Smooth muscle cell (in vitro differentiated cells): ENCODE measurements around the gene SLC7A10. TPM values are rescaled to one million over a fixed set of nuclear protein-coding genes. Genes with fewer than 3 reads are reported as not detected.
A peak's percentile ranks its signal among the peaks of the same experiment; 100 is the strongest.

Experiments used
- DNase-seq: peaks from one replicate; lab custom pipeline; 2025; ENCODE audit not compliant: unreplicated experiment; lab: John Stamatoyannopoulos, UW
- H2AFZ ChIP-seq: fragments of 200-600 bp; sonication (generic); 2 replicates; pipeline ENCODE4 v1.6.0; 2016; ENCODE audit warnings: antibody characterized with exemption, low read depth, mild to moderate bottlenecking
- H3F3A ChIP-seq: fragments of 200-600 bp; sonication (generic); 2 replicates; pipeline ENCODE4 v1.6.0; 2017; ENCODE audit warnings: antibody characterized with exemption, low read depth
- H3K27ac ChIP-seq: fragments of 200-600 bp; sonication (generic); 2 replicates; pipeline ENCODE4 v1.5.1; 2016; ENCODE audit warnings: low read depth, mild to moderate bottlenecking
- H3K27me3 ChIP-seq: fragments of 200-600 bp; sonication (generic); 2 replicates; pipeline ENCODE4 v1.6.1; 2016; ENCODE audit warnings: low read depth, mild to moderate bottlenecking
- H3K36me3 ChIP-seq: fragments of 200-600 bp; sonication (generic); 2 replicates; pipeline ENCODE4 v1.5.1; 2016; ENCODE audit warnings: low read depth
- H3K4me1 ChIP-seq: fragments of 200-600 bp; sonication (generic); 2 replicates; pipeline ENCODE4 v1.5.1; 2016; ENCODE audit warnings: low read depth
- H3K4me2 ChIP-seq: fragments of 200-600 bp; sonication (generic); 2 replicates; pipeline ENCODE4 v1.6.0; 2016; ENCODE audit warnings: mild to moderate bottlenecking
- H3K4me3 ChIP-seq: fragments of 200-600 bp; sonication (generic); 2 replicates; pipeline ENCODE4 v1.5.1; 2016; ENCODE audit warnings: mild to moderate bottlenecking
- H3K79me2 ChIP-seq: fragments of 200-600 bp; sonication (generic); 2 replicates; pipeline ENCODE4 v1.6.0; 2016; ENCODE audit warnings: low read depth, mild to moderate bottlenecking
- H3K9ac ChIP-seq: fragments of 200-600 bp; sonication (generic); 2 replicates; pipeline ENCODE4 v1.6.0; 2016; ENCODE audit warnings: low read depth
- H3K9me3 ChIP-seq: fragments of 200-600 bp; sonication (generic); replicated peaks from 2 replicates; pipeline ENCODE4 v1.5.1; 2016; ENCODE audit warnings: low read depth
- H4K20me1 ChIP-seq: fragments of 200-600 bp; sonication (generic); 2 replicates; pipeline ENCODE4 v1.6.0; 2016; ENCODE audit warnings: low read depth
- CTCF ChIP-seq: fragments of 200-600 bp; sonication (generic); IDR thresholded peaks from 2 replicates; pipeline ENCODE4 v1.5.1; 2017; ENCODE audit warnings: borderline replicate concordance, mild to moderate bottlenecking, antibody characterized with exemption; ENCODE audit not compliant: insufficient read depth, poor library complexity, severe bottlenecking
- WGBS: methylation state at CpG from one replicate; pipeline ENCODE4 v1.1.7; 2016; ENCODE audit warnings: low lambda C conversion rate; 5-methylcytosine and 5-hydroxymethylcytosine counted together
- polyA plus RNA-seq: library from polyadenylated mRNA; unstranded; fragments of >200 nt; fragmentation: Nextera tagmentation; extraction: Ambion mirVana; gene quantifications from 2 replicates; pipeline ENCODE4 v1.2.1, GENCODE V29; 2016
- total RNA-seq: library from RNA; depleted of rRNA; stranded (reverse); fragments of >200 nt; gene quantifications from 2 replicates; pipeline ENCODE4 v1.2.3, GENCODE V29; 2014

Gene SLC7A10
- total and polyA plus RNA-seq, 2 experiments from 2014 or later: 0.51 TPM; not detected in 1

DNA sequence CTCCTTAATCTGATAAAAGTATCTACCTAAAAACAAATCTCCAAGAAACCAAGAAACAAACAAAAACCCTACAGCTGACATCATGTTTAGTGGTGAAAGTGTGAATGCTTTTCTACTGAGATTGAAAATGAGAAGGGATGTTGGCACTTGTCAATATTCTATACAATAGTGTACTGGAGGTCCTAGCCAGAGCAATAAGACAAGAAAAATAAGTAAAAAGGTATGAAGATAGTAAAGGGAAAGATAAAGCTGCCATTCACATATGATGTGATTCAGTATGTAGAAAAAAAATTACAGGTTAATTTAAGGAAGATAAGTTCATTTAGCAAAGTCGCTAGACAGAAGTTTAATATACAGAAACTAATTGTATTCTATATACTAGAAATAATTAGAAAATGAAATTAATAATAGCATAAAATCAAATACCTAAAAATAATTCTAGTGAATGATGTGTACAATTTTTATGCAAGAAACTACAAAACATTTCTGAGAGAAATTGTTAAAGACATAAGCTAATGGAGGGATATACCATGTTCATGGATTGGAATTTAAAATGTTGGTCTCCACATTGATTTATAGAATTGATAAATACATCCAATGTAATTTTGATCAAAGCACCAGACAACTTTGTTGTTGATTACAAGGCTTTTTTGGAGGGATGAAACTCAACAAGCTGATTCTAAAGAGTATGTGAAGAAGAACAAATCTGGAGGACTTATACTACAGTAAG is 2.4 kb upstream of the SLC7A10 start:
- DNase-seq: no peak
- H3K4me3 ChIP-seq: no peak overlapping the region
- no peak overlapping the region for H2AFZ ChIP-seq
- TF ChIP-seq CTCF: no peak
- no peak overlapping the region for H3K27ac ChIP-seq
- H3K79me2 ChIP-seq: no peaks in the 10 kb centered on the region
- no peak overlapping the region for H3K4me2 ChIP-seq
- H3K9ac ChIP-seq: no peak overlapping the region
- H3K9me3 ChIP-seq: peaks cover 9% of the 10 kb centered on the region
- H3F3A ChIP-seq: no peaks in the 10 kb centered on the region
- 94% methylated on average over 1 of the region's 1 CpG for WGBS
- H3K4me1 ChIP-seq: no peaks in the 10 kb centered on the region
- no peaks in the 10 kb centered on the region for H3K36me3 ChIP-seq
- H3K27me3 ChIP-seq: peaks cover 58% of the 10 kb centered on the region
- no peaks in the 10 kb centered on the region for H4K20me1 ChIP-seq

DNA sequence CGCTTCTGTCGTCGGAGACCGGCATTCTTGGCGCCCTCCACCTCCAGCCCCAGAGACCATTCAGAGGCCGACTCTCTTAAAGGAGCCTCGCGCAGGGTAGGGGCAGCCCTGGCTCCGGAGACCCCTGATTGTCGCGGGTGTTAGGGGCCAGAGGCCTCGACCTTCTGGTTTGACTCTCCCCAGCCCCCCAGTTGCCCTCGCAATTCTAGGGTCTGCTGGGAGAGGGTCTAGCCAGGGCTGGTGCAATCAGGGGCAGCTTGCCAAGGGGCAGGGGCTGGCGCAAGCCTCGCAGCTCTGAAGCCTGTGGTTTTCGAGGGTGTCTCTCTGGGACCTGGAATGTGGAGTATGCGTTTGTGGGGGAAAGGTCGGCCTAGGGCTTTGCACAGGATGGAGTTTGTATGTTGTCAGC is 1.6 kb upstream of the SLC7A10 start:
- H3K27ac ChIP-seq: no peak overlapping the region
- no peak overlapping the region for H2AFZ ChIP-seq
- TF ChIP-seq CTCF: no peak
- H3F3A ChIP-seq: no peaks in the 10 kb centered on the region
- 27% methylated on average over 16 of the region's 18 CpGs for WGBS
- no peak for DNase-seq
- H3K9ac ChIP-seq: no peak overlapping the region
- no peaks in the 10 kb centered on the region for H3K36me3 ChIP-seq
- peak overlapping the region; percentile 74 for H3K4me2 ChIP-seq
- H3K79me2 ChIP-seq: no peaks in the 10 kb centered on the region
- no peaks in the 10 kb centered on the region for H3K4me1 ChIP-seq
- peaks cover 64% of the 10 kb centered on the region for H3K27me3 ChIP-seq
- H3K4me3 ChIP-seq: peak overlapping the region; percentile 36
- H3K9me3 ChIP-seq: peaks cover 9% of the 10 kb centered on the region
- H4K20me1 ChIP-seq: no peaks in the 10 kb centered on the region

GRCh38 chr19:33226550-33227241 is 1.0 kb upstream of the SLC7A10 start:
- peak overlapping the region; percentile 74 for H3K4me2 ChIP-seq
- no peak overlapping the region for H3K27ac ChIP-seq
- H3K36me3 ChIP-seq: no peaks in the 10 kb centered on the region
- no peak for TF ChIP-seq CTCF
- no peak for DNase-seq
- H3K9ac ChIP-seq: no peak overlapping the region
- H2AFZ ChIP-seq: no peak overlapping the region
- H3F3A ChIP-seq: no peaks in the 10 kb centered on the region
- WGBS: 8% methylated on average over 20 of the region's 66 CpGs
- H3K79me2 ChIP-seq: no peaks in the 10 kb centered on the region
- peak overlapping the region; percentile 36 for H3K4me3 ChIP-seq
- H3K4me1 ChIP-seq: no peaks in the 10 kb centered on the region
- H4K20me1 ChIP-seq: no peaks in the 10 kb centered on the region
- H3K27me3 ChIP-seq: peaks cover 64% of the 10 kb centered on the region
- H3K9me3 ChIP-seq: peaks cover 9% of the 10 kb centered on the region
